HG03064 (cell line): Measurements from ENCODE around the gene METTL15.
"Not testable (repeated sequence)": the region's sequence is repeated elsewhere in the genome, so short reads cannot be mapped to it uniquely, and the experiment has no call there.

ENCODE experiments used
- ATAC-seq: cut with Tn5 transposase; IDR thresholded peaks from one replicate; pipeline ENCODE4 v1.9.1; 2021; ENCODE audit warnings: low read depth; ENCODE audit not compliant: unreplicated experiment

Gene METTL15, protein sequence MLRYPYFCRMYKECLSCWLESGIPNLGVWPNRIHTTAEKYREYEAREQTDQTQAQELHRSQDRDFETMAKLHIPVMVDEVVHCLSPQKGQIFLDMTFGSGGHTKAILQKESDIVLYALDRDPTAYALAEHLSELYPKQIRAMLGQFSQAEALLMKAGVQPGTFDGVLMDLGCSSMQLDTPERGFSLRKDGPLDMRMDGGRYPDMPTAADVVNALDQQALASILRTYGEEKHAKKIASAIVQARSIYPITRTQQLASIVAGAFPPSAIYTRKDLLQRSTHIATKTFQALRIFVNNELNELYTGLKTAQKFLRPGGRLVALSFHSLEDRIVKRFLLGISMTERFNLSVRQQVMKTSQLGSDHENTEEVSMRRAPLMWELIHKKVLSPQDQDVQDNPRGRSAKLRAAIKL

DNA sequence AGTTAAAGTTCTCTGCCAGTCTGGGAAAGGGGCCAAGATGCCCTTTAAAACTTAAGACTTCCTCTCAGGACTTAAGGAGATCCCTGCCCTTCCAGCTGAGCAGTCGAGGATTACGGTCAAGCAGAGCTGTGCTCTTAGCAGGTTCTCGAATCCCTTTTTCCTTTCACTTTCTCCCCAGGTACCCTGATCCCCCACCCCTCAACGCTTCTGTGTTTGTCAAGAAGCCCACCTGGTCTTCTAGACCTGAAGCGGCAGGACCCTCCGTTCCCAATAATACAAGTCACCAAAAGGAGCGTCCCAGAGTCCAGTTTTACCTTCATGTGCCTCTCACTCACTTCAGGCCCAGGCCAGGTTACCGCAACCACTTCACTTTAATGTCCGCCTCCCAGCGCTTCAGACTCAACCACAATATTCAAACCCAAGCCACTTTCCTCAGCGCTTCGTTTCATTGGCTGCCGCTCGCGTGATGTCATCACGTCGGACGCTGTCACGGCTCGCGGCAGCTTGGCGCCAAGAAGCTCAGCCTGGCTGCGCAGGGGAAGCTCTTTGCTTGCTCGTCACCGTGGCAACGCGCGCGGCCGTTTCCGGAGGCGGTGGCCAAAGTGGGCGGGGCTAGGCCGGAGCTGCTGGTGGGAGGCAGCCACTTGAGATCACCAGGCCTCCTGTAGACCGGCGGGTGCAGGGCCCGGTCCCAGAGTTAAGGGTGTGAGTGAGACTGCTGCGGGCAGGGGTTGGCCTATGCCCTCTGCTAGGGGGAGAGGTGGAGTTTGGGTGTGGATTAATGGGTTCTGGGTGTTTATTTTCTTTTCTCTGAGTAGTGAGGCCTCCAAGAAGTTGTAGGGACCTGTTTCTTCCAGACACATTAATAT, at the start of gene METTL15, which contains the start of gene KIF18A:
TSS of gene METTL15 (plus strand) at position 639 of the 869 bp plus-strand sequence. CDS start 4,947 bp downstream, outside the sequence.
TSS of gene KIF18A (minus strand) at position 407 of the 869 bp plus-strand sequence. CDS start 10,209 bp downstream, outside the sequence.
- peak; percentile 92 for ATAC-seq

GRCh38 chr11:28071305-28071704, 36.9 kb upstream of the METTL15 start:
- ATAC-seq, result no peak

DNA sequence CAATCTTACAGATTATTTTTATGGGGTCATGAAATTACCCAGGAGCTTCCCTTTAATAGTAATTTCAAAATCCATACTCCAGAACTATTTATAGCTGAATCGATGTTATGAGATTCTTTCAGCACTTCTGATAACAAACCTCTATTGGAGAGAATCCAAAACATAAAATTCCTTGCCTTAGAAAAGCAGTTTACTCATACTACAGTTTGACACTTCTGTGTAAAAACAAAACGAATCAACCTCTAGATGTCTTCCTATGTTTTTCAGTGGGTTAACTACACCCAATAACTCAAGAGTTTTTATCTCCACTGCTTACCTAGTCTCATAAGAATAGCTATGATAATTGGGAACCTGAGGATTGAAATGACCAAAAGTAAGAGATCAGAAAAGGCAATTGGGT, 35.9 kb upstream of the METTL15 start:
- ATAC-seq, result no peak

DNA sequence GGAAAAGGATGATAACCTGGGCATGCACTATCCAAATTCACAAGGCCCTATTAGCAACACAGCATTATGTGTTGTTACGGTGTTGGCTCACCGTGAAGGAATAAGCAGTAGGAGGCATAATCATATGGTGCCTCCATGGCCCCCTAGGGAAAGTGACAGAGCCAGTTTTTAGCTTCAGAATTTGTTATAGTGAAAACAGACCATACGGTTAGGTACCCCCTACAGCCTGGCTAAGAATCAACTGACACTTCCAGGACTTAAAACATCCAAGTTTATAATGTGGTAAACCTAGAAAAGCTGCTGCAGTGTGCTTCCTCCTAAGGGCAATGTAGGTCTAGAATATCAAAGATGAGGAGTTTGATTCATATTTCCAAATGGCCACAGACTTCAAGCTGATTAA, 30.7 kb upstream of the METTL15 start:
- ATAC-seq, result no peak

GRCh38 chr11:28083118-28083517, 25.1 kb upstream of the METTL15 start:
- ATAC-seq, result no peak

DNA sequence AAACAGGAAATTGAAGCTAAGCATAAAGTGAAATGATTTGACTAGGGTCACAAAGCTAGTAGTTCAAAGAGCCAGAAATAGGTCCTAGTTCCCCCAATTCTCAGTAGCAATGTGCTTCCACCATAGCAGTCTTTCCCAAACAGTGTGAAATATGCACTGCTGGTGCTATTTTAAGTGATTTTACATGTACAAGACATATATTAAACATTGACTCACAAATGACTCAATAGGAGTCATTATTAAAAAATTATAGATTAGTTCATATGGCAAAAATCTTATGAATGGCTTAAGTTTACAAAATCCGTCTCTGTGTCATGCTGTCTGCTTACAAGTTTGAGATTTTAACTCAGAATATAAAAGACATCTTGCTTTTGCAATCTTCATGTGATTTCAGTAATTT, 21.6 kb upstream of the METTL15 start:
- no peak for ATAC-seq

GRCh38 chr11:28087192-28087591, 21.0 kb upstream of the METTL15 start:
- not testable (repeated sequence) for ATAC-seq

DNA sequence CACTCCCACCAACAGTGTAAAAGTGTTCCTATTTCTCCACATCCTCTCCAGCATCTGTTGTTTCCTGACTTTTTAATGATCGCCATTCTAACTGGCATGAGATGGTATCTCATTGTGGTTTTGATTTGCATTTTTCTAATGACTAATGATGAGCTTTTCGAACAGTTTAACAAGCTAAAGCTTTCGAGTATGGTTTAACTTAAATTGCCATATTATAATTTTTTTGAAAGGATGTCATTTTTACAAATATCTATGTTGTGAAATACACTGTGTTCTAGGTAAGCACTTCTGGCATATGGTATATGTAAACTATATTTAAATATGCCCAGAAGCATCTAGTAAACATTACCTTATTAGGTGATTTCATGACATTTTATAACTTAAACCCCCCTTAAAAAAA, 20.5 kb upstream of the METTL15 start:
- ATAC-seq, result not testable (repeated sequence)

- ATAC-seq, result no peak
Measured at GRCh38 chr11:28089378-28089777, 18.8 kb upstream of the METTL15 start.

DNA sequence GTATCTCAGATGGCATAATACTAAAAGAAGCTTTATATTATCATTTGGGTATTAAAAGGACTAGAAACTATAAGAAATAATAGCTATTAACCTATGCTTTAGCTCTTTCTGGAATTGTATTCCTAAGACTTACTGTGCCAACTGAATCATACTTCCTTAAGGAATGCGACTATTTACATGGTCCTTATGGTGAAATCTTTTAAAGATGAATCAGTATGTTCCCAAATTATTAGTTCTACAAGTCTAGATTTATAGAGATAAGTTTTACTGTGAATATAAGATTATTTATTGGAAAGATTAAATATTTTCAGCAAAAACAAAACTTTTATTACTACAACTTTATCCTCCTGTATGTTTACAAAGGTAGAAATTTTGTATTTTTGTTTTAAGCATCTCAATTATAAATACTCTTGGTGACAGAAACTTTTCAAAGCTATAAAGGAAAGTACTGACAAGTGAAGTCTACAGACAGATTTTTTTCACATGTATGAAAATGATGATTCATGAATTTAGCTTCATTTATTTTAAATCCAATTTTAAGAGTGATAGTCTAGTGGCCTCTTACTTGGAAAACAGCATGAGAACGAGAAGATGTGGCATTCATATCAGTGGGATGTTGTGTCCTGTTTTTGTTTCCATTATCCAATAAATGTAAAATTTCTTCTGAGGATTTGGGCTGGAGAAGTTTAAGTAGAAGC, 18.0 kb upstream of the METTL15 start:
- ATAC-seq, result no peak

- ATAC-seq, result no peak
Measured at GRCh38 chr11:28092786-28093185, 15.4 kb upstream of the METTL15 start.

- no peak for ATAC-seq
Measured at GRCh38 chr11:28098257-28098656, 9.9 kb upstream of the METTL15 start.

- ATAC-seq, result no peak
Measured at GRCh38 chr11:28099715-28100114, 8.5 kb upstream of the METTL15 start.

DNA sequence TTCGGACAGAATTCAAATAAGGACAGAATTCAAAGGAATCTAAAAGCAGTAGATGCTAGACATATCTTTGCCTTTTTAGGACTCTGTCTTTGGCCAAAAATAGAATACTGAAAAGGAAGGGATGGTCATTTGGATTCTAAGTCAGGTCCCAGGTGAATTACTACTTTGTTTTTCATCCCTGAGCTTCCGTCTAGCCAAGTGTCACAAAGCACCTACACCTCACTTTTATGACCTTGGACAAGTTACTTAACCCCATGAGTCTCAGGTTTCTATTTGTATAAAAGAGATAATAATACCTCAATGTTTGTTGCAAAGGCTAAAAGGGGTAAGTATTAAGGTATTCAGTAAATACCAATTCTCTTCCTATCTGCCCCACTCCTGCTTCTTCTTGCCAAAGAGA, 7.5 kb upstream of the METTL15 start:
- no peak for ATAC-seq

GRCh38 chr11:28102300-28102699, 5.9 kb upstream of the METTL15 start:
- ATAC-seq, result not testable (repeated sequence)

GRCh38 chr11:28104425-28104824, 3.8 kb upstream of the METTL15 start:
- ATAC-seq, result no peak

GRCh38 chr11:28104984-28105383, 3.2 kb upstream of the METTL15 start:
- no peak for ATAC-seq

DNA sequence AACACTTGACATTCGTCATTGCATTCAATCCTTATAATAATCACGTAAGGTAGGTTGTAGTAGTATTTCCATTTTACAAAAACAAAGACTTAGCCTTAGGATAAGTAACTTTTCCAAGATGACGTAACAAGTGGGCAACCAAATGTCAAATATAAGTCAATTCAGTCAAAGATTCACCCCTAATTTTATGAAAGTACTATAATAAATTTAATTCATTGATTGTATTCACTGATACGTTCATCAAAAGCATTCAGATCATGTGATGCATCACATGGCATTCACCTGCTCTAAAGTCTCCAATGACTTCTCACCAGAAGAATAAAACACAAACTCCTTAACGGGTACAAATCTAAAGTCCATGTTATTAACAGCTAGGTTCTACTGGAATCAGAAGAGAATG, 2.3 kb upstream of the METTL15 start:
- ATAC-seq, result no peak

- no peak for ATAC-seq
Measured at GRCh38 chr11:28106353-28107043, 1.7 kb upstream of the METTL15 start.

DNA sequence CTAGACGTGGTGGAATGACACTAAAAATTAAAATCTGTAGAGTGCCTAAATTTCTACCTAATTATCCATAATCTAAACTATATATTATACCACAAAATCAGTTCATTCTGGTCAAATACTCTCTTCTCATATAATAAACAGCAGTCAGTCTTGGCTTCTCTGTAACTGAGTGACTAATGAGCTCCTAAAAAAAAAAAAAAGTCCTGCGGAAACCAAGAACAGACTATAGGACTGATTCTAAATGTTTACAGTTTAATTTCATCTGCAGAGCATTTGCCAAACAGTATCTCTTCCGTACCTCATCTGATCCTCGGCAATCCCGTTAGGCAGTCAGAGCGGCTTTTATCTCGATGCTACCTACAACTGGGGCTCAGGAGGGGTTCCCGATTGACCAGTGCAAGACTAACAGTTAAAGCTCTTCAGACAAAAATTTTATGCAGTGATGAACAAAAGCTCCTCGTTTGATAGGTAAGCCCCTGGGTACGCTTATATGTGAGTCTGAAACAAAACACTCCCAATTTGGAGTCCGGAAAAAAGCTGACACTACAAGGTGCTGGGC, 918 bp upstream of the METTL15 start:
- peak; percentile 3 for ATAC-seq
